Measurements from ENCODE around the gene EIF4G3.
"Not testable (repeated sequence)": the region's sequence is repeated elsewhere in the genome, so short reads cannot be mapped to it uniquely, and the experiment has no call there.

The EIF4G3 gene

GRCh38 chr1:21188235-21188634 lies 11.5 kb upstream of the EIF4G3 start:
- no peak for DNase-seq

- no peak for DNase-seq
Observed at GRCh38 chr1:21185221-21185731, 8.6 kb upstream of the EIF4G3 start.

- no peak for DNase-seq
Observed at GRCh38 chr1:21184276-21184675, 7.6 kb upstream of the EIF4G3 start.

- no peak for DNase-seq
Observed at GRCh38 chr1:21182181-21182731, 5.6 kb upstream of the EIF4G3 start.

GRCh38 chr1:21178271-21178670 lies 1.6 kb upstream of the EIF4G3 start:
- not testable (repeated sequence) for DNase-seq

GRCh38 chr1:21175670-21176581 lies 771 bp downstream of the EIF4G3 start:
- DNase-seq, result peak; percentile 29 to 48

- DNase-seq, result peak in 1 of 2 experiments; percentile 14
Observed at GRCh38 chr1:21175324-21175669, 1.4 kb downstream of the EIF4G3 start.

- DNase-seq, result no peak
Observed at GRCh38 chr1:21174654-21175323, 1.9 kb downstream of the EIF4G3 start.

- no peak for DNase-seq
Observed at GRCh38 chr1:21174230-21174629, 2.5 kb downstream of the EIF4G3 start.

- DNase-seq, result not testable (repeated sequence)
Observed at GRCh38 chr1:21173096-21173495, 3.6 kb downstream of the EIF4G3 start.

- DNase-seq, result not testable (repeated sequence)
Observed at GRCh38 chr1:21170837-21171236, 5.9 kb downstream of the EIF4G3 start.

- no peak for DNase-seq
Observed at GRCh38 chr1:21168444-21168843, 8.3 kb downstream of the EIF4G3 start.

- DNase-seq, result no peak
Observed at GRCh38 chr1:21165646-21166045, 11.1 kb downstream of the EIF4G3 start.

- no peak for DNase-seq
Observed at GRCh38 chr1:21165076-21165475, 11.6 kb downstream of the EIF4G3 start.

- DNase-seq, result no peak
Observed at GRCh38 chr1:21164266-21164665, 12.4 kb downstream of the EIF4G3 start.

GRCh38 chr1:21162740-21163464 lies 13.8 kb downstream of the EIF4G3 start:
- DNase-seq, result no peak

- DNase-seq, result no peak
Observed at GRCh38 chr1:21161842-21162241, 14.9 kb downstream of the EIF4G3 start.

GRCh38 chr1:21160263-21160796 lies 16.4 kb downstream of the EIF4G3 start:
- DNase-seq, result no peak

GRCh38 chr1:21157868-21158267 lies 18.8 kb downstream of the EIF4G3 start:
- DNase-seq, result no peak

- no peak for DNase-seq
Observed at GRCh38 chr1:21157054-21157453, 19.6 kb downstream of the EIF4G3 start.

GRCh38 chr1:21156019-21156418 lies 20.7 kb downstream of the EIF4G3 start:
- no peak for DNase-seq

GRCh38 chr1:21154717-21155116 lies 22.0 kb downstream of the EIF4G3 start:
- DNase-seq, result no peak

GRCh38 chr1:21153388-21153787 lies 23.3 kb downstream of the EIF4G3 start:
- no peak for DNase-seq

All from stimulated activated CD4-positive, alpha-beta T cell treated with anti-CD3 and anti-CD28 coated beads, Interleukin-4, amount 100 ng/mL, for 4 hours (primary cell).